ENCODE measurements around the gene SHLD1.
"Not testable (repeated sequence)": the region's sequence is repeated elsewhere in the genome, so short reads cannot be mapped to it uniquely, and the experiment has no call there.

SHLD1 gene

DNA sequence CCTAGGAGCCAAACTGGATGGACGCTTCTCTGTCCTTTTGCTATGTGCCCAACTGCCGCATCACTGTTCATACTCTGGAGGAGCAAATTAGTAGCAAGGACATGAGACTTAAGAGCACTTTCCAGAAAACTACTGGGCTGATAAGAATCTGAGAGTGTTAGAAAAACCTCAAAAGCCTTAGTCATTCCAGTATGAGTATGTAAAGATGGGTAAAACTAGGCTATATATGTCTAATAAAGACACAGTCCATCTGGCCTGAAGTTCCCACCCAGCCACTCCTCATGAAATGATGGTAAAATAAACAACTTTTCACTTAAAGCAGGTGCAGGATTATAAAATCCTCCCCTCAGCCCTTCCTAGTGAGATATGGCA is 30.6 kb downstream of the SHLD1 start:
- TF ChIP-seq CTCF (IDR thresholded peaks at IDR 0.05; ENCODE audit: low read depth, low read length, missing control alignments): no peak
- no peak overlapping the region for H3K4me3 ChIP-seq (replicated peaks; ENCODE audit: low read depth, low read length)
- DNase-seq (ENCODE audit: extremely low read depth, low read depth): no peak

GRCh38 chr20:5781367-5781766 is 31.2 kb downstream of the SHLD1 start:
- not testable (repeated sequence) for DNase-seq (ENCODE audit: extremely low read depth, low read depth); H3K4me3 ChIP-seq (replicated peaks; ENCODE audit: low read depth, low read length)

DNA sequence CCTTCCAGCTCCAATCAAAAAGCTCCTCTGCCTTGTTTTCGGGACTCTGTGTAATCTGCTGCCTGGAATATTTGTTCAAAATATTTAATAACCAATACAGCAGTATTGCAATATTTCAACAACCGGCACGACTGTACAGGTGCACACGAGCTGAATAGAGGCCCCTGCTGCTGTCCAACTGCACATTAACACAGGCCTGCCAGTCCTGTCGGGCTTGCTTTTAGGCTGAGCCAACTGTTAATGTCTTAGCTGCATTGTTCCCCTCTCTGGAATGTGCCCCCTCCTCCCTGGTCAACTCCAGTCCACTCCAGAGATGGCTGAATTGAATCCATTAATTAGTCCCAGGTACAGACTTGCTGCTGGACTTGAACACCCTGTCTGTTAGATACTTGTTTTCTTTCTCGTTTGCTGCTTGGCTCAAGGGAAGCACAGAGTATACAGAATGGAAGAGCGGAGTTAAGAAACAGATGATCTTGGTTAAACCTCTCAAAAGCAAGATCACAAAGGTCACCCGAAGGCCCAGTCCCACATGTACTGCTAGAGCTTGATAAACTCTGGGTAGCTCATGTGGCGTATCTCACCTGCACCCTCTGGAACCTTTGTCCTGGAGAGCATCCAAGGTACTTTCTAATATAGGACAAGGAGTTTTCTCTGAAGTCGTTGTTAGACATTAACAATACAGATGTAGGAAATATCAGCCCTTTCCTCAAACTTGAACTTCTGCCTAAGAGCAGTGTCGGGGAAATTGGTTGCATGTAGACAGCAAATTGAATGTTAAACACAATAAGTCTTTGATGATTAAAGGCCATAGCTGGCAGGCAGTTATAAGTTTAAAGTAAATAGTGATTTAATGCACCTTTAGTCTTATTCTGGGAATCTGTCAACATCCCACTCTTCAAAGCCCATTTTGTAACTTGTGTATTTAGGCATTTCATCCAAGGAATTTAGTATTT is 31.9 kb downstream of the SHLD1 start:
- H3K4me3 ChIP-seq (replicated peaks; ENCODE audit: low read depth, low read length): no peak overlapping the region
- DNase-seq (ENCODE audit: extremely low read depth, low read depth): no peak
- no peak for TF ChIP-seq CTCF (IDR thresholded peaks at IDR 0.05; ENCODE audit: low read depth, low read length, missing control alignments)

- no peak for DNase-seq (ENCODE audit: extremely low read depth, low read depth)
- H3K4me3 ChIP-seq (replicated peaks; ENCODE audit: low read depth, low read length): no peak overlapping the region
- no peak for TF ChIP-seq CTCF (IDR thresholded peaks at IDR 0.05; ENCODE audit: low read depth, low read length, missing control alignments)
Measured at GRCh38 chr20:5784735-5785134, 34.5 kb downstream of the SHLD1 start.

DNA sequence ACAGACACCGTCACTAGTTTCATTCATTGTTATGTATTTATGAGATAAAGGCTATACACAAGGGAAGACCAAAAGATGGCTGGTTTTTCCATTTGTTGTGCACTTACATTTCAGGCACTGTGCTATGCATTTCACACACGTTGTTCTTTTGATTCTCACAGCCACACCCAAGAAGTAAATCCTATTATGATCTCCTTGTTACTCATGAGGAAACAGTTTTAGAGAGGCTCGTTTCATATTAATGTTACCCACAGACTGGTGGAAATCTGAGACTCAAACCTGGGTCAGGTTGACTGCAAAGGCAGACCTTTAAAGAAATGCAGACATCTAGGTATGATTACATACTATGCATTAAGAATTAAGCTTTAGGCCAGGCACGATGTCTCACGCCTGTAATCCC is 34.9 kb downstream of the SHLD1 start:
- TF ChIP-seq CTCF (IDR thresholded peaks at IDR 0.05; ENCODE audit: low read depth, low read length, missing control alignments): no peak
- H3K4me3 ChIP-seq (replicated peaks; ENCODE audit: low read depth, low read length): no peak overlapping the region
- DNase-seq (ENCODE audit: extremely low read depth, low read depth): no peak

DNA sequence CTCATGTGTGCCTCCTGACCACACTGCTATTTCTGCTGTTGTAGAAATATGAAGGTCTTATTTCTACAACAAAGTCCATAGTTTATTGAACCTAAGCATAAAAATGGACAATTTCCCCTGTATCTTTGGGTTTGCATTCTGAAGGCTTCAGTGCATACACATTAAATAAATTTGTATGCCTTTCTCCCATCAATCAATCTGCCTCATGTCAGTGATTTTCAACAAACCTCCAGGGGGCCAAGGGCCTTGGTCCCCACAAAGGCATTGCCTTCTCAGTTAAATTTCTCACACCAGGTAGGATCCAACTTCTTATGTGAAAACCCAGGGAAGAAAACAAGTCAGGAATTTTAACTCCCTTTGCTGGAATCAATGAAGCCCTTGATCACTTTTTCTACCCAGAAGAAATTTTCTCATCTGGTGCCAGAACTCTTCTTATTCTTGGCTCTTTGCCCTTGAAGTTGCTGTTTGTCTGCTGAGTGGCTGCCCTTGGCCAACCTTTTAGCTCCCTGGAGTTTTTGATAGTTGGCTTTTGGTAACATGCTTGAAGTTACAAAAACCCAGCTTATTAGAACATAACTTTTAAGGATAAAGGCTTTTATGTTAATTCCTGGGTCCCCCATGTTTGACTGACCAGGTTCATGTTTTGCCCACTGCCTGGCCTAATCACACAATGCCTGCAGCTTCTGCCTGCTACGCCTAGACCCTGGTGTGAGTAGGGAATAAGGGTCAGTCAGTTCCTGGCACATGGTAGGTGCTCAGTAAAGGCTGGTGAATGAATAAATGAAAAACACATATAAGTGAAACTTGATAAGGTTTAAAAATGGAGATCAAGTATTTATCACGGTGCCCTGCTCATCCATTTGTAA is 37.0 kb downstream of the SHLD1 start:
- no peak for TF ChIP-seq CTCF (IDR thresholded peaks at IDR 0.05; ENCODE audit: low read depth, low read length, missing control alignments)
- H3K4me3 ChIP-seq (replicated peaks; ENCODE audit: low read depth, low read length): no peak overlapping the region
- DNase-seq (ENCODE audit: extremely low read depth, low read depth): no peak

DNA sequence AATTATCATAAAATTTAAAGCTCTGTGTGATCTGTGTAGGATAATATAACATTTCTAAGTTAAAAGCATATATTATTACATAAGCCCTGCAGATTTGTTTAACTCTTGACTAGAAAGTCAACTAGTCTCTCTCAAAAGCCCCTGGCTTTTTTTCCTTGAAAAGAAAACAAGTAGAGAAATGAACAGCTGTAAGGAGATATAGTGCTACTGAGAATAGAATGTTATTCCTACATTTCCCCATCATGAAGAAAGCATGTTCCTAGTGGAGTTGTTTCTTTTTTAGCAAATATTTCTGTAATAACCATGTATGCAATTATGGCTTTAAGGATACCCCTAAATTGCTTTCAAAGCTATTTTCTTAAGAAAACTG is 37.6 kb downstream of the SHLD1 start:
- DNase-seq (ENCODE audit: extremely low read depth, low read depth): no peak
- H3K4me3 ChIP-seq (replicated peaks; ENCODE audit: low read depth, low read length): no peak overlapping the region
- no peak for TF ChIP-seq CTCF (IDR thresholded peaks at IDR 0.05; ENCODE audit: low read depth, low read length, missing control alignments)

All from HFF-Myc (cell line).